ENCODE data around the gene TJP3. TPM values are rescaled to one million over a fixed set of nuclear protein-coding genes. Genes with fewer than 3 reads are reported as not detected.

The TJP3 gene
- total and polyA plus RNA-seq, 2 experiments from 2014 or later: 18.2 to 23.9 TPM

GRCh38 chr19:3660493-3661219 lies 47.5 kb upstream of the TJP3 start:
- H3K4me1 ChIP-seq (ENCODE audit: insufficient read depth): no peaks in the 10 kb centered on the region
- H3K27me3 ChIP-seq (ENCODE audit: insufficient read depth): no peaks in the 10 kb centered on the region
- H4K20me1 ChIP-seq (replicated peaks; ENCODE audit: insufficient read depth): no peaks in the 10 kb centered on the region; the same call in 1 of the 2 replicates
- no peaks in the 10 kb centered on the region for H3F3A ChIP-seq (replicated peaks; ENCODE audit: low read depth)
- Mint-ChIP-seq H3K27me3 (ENCODE audit: insufficient read depth, low read depth, poor library complexity) (peaks cover 9% of the 10 kb centered on the region), H3K9me3 (no peaks in the 10 kb centered on the region), H3K4me1 (no peaks in the 10 kb centered on the region), H3K36me3 (ENCODE audit: low read depth) (peaks cover 28% of the 10 kb centered on the region), H3K4me3 (no peak overlapping the region), H3K27ac (no peak overlapping the region)
- H3K79me2 ChIP-seq (replicated peaks; ENCODE audit: insufficient read depth): no peaks in the 10 kb centered on the region
- H3K27ac ChIP-seq (ENCODE audit: low read depth): no peak overlapping the region
- H2AFZ ChIP-seq: no peak overlapping the region
- no peak for ATAC-seq
- DNase-seq (ENCODE audit: low spot score): no peak
- H3K36me3 ChIP-seq (ENCODE audit: insufficient read depth): no peaks in the 10 kb centered on the region
- H3K9me2 ChIP-seq (ENCODE audit: insufficient read depth): no peaks in the 10 kb centered on the region
- H3K4me3 ChIP-seq: no peak overlapping the region
- TF ChIP-seq ETS1 (IDR thresholded peaks at IDR 0.05): no peak
- TF ChIP-seq JUNB (IDR thresholded peaks at IDR 0.05; ENCODE audit: unreplicated experiment): no peak
- TF ChIP-seq EZH2phosphoT487 (IDR thresholded peaks at IDR 0.05; ENCODE audit: unreplicated experiment): no peak
- no peak for TF ChIP-seq REST (IDR thresholded peaks at IDR 0.05; ENCODE audit: unreplicated experiment)
- TF ChIP-seq NANOG (IDR thresholded peaks at IDR 0.05; ENCODE audit: borderline replicate concordance): no peak
- TF ChIP-seq CTCF (conservative IDR thresholded peaks at IDR 0.05; ENCODE audit: low read depth in 2 of 2): no peak
- TF ChIP-seq, protein P1, sequence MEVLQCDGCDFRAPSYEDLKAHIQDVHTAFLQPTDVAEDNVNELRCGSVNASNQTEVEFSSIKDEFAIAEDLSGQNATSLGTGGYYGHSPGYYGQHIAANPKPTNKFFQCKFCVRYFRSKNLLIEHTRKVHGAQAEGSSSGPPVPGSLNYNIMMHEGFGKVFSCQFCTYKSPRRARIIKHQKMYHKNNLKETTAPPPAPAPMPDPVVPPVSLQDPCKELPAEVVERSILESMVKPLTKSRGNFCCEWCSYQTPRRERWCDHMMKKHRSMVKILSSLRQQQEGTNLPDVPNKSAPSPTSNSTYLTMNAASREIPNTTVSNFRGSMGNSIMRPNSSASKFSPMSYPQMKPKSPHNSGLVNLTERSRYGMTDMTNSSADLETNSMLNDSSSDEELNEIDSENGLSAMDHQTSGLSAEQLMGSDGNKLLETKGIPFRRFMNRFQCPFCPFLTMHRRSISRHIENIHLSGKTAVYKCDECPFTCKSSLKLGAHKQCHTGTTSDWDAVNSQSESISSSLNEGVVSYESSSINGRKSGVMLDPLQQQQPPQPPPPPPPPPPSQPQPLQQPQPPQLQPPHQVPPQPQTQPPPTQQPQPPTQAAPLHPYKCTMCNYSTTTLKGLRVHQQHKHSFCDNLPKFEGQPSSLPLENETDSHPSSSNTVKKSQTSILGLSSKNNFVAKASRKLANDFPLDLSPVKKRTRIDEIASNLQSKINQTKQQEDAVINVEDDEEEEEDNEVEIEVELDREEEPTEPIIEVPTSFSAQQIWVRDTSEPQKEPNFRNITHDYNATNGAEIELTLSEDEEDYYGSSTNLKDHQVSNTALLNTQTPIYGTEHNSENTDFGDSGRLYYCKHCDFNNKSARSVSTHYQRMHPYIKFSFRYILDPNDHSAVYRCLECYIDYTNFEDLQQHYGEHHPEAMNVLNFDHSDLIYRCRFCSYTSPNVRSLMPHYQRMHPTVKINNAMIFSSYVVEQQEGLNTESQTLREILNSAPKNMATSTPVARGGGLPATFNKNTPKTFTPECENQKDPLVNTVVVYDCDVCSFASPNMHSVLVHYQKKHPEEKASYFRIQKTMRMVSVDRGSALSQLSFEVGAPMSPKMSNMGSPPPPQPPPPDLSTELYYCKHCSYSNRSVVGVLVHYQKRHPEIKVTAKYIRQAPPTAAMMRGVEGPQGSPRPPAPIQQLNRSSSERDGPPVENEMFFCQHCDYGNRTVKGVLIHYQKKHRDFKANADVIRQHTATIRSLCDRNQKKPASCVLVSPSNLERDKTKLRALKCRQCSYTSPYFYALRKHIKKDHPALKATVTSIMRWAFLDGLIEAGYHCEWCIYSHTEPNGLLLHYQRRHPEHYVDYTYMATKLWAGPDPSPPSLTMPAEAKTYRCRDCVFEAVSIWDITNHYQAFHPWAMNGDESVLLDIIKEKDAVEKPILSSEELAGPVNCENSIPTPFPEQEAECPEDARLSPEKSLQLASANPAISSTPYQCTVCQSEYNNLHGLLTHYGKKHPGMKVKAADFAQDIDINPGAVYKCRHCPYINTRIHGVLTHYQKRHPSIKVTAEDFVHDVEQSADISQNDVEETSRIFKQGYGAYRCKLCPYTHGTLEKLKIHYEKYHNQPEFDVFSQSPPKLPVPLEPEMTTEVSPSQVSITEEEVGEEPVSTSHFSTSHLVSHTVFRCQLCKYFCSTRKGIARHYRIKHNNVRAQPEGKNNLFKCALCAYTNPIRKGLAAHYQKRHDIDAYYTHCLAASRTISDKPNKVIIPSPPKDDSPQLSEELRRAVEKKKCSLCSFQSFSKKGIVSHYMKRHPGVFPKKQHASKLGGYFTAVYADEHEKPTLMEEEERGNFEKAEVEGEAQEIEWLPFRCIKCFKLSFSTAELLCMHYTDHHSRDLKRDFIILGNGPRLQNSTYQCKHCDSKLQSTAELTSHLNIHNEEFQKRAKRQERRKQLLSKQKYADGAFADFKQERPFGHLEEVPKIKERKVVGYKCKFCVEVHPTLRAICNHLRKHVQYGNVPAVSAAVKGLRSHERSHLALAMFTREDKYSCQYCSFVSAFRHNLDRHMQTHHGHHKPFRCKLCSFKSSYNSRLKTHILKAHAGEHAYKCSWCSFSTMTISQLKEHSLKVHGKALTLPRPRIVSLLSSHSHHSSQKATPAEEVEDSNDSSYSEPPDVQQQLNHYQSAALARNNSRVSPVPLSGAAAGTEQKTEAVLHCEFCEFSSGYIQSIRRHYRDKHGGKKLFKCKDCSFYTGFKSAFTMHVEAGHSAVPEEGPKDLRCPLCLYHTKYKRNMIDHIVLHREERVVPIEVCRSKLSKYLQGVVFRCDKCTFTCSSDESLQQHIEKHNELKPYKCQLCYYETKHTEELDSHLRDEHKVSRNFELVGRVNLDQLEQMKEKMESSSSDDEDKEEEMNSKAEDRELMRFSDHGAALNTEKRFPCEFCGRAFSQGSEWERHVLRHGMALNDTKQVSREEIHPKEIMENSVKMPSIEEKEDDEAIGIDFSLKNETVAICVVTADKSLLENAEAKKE (CRISPR knock-in tag; IDR thresholded peaks at IDR 0.05): no peak
- TF ChIP-seq EZH2 (IDR thresholded peaks at IDR 0.05; ENCODE audit: low read depth, unreplicated experiment): no peak
- H3K4me2 ChIP-seq: no peak overlapping the region

Data from GM23338 (cell line).